ENCODE data around the gene ARL8B.
A peak's percentile ranks its signal among the peaks of the same experiment; 100 is the strongest.
"Not testable (repeated sequence)": the region's sequence is repeated elsewhere in the genome, so short reads cannot be mapped to it uniquely, and the experiment has no call there.

The ARL8B gene

GRCh38 chr3:5122030-5122740 lies at the start of gene ARL8B:
Gene ARL8B (plus strand): TSS chr3:5122292. CDS start chr3:5122466, 174 bp downstream.
- DNase-seq (ENCODE audit: low spot score), result peak; percentile 87

- DNase-seq (ENCODE audit: low spot score), result no peak
These were observed 48.6 kb upstream of the ARL8B start for GRCh38 chr3:5073374-5074085.

GRCh38 chr3:5078151-5078550 lies 43.9 kb upstream of the ARL8B start:
- no peak for DNase-seq (ENCODE audit: low spot score)

DNA sequence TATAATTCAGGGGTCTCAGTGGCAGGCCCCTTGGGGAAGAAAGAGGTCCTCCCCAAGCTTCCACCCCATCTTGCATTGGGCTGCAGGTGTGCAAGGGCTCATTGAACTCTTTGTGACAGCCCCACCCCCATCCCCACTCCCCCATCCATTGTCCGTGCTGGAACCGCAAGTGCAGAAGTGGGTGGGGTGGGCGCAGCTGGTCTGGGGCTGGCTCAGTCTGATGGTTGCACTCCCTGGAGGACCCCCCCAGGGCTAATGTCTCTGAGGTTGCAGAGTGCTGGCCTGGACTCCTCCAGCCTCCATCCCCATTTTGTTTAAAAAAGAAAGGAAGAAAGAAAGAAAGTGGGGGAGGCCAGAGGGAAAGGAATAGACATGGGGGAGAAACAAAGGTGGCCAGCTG lies 42.3 kb upstream of the ARL8B start:
- no peak for DNase-seq (ENCODE audit: low spot score)

DNA sequence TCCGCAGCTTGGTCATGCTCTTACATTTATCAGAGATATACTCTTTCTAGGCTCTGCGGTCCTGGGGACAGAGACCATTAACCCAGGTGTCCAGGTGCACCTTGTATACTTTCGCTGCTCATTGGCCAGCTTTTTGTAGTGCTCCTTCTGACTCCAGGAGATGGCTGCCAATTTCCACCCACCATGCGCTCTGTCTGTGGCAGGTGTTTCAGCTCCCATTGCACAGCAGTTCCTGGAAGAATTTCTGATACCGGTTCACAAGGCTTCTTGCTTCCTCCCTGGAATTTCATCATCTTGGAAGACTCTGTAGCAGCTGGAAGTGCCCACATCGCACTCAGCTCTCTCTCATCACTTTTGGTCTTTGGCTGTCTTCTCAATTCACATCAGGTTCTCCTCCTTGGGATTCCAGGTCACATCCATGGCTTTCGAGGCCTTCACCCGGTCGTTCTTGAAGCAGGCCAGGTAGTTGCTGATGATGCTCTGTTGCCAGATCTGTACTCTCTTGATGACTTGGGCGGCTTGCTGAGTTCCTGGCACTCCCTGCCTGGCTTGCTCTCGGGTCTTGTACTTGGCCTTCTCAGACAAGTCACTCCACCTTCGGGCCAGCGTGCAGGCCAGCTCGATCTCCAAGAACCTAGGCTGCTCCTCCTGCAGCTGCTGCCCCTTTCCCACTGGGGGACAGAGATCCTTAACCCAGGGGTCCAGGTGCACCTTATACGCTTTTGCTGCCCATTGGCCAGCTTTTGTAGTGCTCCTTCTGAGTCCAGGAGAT lies 41.1 kb upstream of the ARL8B start:
- no peak for DNase-seq (ENCODE audit: low spot score)

DNA sequence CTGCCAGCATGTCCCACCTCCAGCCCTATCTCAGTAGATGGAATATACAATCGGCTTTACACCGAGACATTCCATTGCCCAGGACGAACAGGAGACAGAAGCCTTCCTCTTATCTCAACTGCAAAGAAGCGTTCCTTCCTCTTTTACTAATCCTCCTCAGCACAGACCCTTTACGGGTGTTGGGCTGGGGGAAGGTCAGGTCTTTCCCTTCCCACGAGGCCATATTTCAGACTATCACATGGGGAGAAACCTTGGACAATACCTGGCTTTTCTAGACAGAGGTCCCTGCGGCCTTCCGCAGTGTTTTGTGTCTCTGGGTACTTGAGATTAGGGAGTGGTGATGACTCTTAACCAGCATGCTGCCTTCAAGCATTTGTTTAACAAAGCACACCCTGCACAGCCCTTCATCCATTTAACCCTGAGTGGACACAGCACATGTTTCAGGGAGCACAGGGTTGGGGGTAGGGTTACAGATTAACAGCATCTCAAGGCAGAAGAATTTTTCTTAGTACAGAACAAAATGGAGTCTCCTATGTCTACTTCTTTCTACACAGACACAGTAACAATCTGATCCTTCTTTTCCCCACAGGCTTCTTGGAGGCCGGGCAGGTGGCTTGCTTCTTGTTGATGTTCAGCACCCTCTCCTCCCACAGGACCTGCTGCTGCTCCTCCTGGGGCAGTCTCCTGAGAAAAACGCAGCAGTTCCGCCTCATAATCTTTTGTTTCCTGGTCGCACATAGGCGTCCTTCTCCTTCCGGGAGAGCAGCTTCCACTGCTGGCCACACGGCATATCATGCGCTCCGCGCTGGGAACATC lies 39.9 kb upstream of the ARL8B start:
- not testable (repeated sequence) for DNase-seq (ENCODE audit: low spot score)

DNA sequence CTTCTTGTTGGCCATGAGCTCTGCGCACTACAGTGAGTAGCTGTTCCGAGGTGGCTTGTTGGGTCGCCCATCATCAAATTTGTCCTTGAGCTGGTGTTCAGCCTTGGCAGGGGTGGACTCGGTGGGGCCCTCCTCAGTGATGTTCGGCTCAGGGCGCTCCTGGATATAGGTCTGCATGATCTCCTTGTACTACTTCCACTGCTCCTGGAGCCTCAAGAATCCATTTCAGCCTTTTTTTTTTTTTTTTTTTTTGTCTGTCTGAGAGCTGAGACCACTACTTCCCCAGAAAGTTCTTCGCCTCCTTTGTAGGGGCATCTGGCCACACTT lies 39.3 kb upstream of the ARL8B start:
- DNase-seq (ENCODE audit: low spot score), result no peak

DNA sequence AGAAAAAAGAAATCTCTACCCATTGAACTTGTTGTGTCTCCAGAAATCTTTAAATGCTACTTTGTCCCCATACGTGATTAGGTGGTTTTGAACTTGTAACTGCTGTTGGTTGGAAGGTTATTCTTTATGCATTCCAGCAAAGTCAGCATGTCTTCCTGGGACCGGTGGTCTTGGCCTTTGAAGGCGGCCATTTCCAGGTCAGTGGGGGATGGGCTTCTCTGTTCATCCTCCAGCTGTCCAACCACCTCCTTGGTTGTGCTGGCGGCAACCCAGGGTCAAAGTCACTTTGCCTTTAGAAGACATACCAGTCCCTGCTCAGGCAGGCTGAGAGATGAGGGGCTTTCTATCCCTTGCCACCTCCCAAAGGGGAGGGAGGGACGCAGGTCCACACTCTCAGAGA lies 37.9 kb upstream of the ARL8B start:
- no peak for DNase-seq (ENCODE audit: low spot score)

DNA sequence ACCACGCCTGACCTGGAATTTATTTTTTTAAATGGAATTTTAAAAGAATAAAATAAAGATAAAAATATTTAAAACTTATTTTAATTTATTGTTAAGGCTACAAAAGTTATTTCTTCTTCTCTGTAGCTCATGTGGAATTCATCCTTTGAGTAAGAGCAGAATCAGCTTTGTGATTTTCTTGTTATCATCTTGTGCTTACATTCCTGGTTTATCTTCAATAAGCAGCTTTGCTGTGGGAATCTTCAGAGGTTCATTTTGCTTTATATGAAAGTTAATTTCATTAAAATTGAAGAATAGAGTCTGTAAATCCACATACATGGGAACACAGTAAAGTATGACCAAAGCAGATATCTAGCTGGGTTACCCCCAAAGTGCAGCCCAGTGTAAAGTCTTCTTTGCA lies 35.4 kb upstream of the ARL8B start:
- no peak for DNase-seq (ENCODE audit: low spot score)

GRCh38 chr3:5087209-5087608 lies 34.9 kb upstream of the ARL8B start:
- DNase-seq (ENCODE audit: low spot score), result no peak

DNA sequence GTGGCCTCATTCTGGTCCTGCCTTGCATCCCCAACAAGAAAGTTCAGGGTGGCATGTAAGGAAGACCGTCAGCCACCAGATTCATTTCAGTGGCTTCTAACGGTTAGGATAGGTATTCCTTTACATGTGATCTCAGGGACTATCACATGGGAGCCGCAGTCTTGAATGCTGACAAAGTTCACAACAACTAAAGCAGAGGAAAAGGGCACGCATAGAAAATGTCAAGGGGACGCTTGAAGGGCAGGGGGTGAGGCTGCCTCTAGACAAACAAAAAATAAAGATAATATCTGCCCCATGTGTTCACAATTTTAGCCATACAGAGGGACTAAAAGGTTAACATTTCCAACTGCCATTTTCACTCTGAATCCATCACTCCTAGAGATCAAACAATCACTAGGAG lies 31.9 kb upstream of the ARL8B start:
- no peak for DNase-seq (ENCODE audit: low spot score)

DNA sequence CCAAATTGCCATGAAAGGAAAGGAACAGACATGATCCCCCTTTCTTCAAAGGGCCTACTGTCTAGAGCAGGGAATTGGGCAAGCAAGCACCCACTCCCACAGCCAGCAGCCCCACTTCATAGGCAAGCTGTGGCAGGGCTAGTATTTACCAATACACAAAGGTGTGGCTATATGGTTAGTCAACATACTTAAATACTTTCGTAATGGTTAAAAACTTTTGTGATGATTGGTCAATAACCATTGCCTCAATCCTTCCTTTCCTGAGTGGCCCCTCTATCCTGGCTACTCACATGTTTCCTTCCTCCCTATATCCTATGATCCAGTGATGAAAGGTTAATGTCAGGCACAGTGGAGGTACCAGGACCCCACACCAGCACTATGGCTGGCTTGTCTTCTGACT lies 30.1 kb upstream of the ARL8B start:
- DNase-seq (ENCODE audit: low spot score), result no peak

DNA sequence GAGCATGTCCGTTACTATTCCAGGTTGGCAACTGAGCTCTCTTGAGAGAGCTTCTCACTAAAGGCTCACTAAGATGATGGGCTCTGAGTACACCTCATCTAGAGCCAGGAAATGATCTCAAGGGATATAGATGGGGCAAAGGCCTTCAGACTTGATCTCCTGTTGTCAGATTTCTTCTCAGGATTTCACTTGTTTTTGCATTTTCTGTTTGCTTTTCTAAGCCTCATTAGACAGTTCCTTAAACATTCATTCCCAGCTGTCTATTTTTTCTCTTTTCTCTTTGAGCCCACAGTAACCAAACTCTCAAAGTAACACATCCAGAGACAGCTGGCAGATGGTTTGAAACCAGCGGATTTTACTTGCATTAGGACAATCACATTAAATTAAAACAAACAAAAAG lies 28.4 kb upstream of the ARL8B start:
- no peak for DNase-seq (ENCODE audit: low spot score)

DNA sequence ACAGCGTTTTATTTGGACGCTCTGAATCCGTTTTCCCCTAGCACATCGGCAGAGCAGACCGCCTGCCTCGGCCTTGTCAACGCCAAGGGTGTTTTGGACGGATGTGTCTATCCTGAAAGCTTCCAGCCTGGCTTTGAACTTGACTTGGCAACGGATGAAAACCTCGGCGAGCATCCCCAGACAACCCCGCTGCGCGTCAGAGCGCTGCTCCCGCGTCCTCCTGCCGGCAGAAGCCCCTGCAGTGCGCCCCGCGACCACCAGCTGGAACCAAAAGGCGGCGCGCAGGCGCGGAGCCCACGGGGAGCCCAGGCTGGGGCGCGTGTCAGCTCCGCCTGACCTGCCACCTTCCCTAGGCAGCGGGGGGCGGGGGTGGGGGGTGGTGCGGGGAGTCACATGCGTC lies 26.2 kb upstream of the ARL8B start:
- DNase-seq (ENCODE audit: low spot score), result no peak

DNA sequence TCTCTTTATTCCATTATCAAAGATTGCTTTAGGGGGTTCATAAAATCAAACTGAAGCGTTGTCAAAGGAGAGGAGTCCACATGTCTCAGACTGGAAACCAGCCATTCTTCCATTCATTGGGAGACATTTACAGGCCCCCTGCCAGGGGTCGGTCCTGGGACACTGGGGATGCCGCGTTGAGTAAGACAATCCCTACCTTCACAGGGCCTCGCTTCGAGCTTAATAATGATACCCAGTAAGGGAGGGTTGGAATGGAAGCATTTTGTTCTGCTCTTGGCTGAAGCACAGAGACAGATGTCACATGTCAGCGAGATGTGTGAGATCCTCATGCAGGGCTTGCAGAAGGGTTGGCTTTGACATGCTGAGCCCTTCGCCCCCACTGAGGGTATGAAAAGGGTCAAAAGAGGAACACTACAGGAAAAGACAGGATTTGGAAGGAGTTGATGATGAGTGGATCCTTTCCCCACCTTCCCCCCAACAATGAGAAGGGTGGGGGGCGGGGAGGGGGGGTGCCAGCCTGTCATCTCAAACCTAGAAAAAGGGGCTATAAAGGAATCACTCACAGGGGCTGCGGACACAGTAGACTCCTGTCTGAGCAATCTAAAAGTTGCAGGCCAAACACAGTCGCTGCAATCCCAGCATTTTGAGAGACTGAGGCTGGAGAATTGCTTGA lies 25.6 kb upstream of the ARL8B start:
- DNase-seq (ENCODE audit: low spot score), result no peak

- no peak for DNase-seq (ENCODE audit: low spot score)
These were observed 23.7 kb upstream of the ARL8B start for GRCh38 chr3:5098346-5098745.

GRCh38 chr3:5102532-5102931 lies 19.6 kb upstream of the ARL8B start:
- no peak for DNase-seq (ENCODE audit: low spot score)

DNA sequence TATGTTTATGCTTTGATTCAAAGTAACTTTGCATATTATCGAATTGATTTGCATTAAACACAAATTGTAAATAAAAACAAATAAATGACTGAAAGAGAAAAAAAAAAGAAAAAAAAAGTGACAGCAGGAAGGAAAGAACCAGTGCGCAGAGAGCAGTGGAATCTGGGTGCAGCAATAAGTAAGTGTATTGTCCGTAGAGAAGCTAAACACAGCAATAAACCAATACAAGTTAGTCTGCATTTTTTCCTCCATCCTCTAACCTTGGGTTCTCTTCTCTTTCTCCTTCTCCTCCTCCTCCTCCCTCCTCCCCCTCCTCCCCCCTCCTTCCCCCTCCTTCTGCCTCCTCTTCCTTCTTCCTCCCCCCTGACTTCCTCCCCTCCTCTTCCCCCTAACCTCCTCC lies 18.3 kb upstream of the ARL8B start:
- DNase-seq (ENCODE audit: low spot score), result no peak

DNA sequence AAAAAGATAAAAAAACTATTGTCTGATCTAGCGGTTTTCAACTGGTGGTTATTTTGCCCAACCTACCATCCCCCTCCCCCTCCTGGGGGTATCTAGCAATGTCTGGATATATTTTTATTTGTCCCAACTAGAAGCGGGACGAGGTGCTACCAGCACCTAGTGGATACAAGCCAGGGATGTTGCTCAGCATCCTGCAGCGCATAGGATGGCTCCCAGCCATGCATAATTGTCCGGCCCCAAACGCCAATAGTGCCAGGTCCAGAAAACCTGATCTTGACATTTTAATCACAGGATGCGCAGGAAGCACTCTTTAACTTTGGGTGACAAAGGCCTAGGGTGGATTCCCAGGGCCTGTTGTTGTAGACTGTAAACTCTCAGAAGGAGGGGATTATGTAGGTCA lies 17.0 kb upstream of the ARL8B start:
- no peak for DNase-seq (ENCODE audit: low spot score)

DNA sequence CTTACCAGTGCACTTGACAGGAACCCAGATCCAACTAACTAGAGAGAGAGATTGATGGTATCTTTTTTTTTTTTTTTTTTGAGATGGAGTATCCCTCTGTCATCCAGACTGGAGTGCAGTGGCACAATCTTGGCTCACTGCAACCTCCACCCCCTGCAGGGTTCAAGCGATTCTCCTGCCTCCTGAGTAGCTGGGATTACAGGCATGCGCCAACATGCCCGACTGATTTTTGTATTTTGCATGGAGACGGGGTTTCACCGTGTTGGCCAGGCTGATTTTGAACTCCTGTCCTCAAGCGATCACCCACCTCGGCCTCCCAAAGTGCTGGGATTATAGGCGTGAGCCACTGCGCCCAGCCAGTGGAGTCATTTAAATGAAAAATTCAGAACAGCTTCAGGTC lies 15.7 kb upstream of the ARL8B start:
- DNase-seq (ENCODE audit: low spot score), result not testable (repeated sequence)

GRCh38 chr3:5106933-5107334 lies 15.2 kb upstream of the ARL8B start:
- DNase-seq (ENCODE audit: low spot score), result not testable (repeated sequence)

GRCh38 chr3:5110337-5110736 lies 11.8 kb upstream of the ARL8B start:
- no peak for DNase-seq (ENCODE audit: low spot score)
